Measurements from ENCODE around the gene TJP3.

DNA sequence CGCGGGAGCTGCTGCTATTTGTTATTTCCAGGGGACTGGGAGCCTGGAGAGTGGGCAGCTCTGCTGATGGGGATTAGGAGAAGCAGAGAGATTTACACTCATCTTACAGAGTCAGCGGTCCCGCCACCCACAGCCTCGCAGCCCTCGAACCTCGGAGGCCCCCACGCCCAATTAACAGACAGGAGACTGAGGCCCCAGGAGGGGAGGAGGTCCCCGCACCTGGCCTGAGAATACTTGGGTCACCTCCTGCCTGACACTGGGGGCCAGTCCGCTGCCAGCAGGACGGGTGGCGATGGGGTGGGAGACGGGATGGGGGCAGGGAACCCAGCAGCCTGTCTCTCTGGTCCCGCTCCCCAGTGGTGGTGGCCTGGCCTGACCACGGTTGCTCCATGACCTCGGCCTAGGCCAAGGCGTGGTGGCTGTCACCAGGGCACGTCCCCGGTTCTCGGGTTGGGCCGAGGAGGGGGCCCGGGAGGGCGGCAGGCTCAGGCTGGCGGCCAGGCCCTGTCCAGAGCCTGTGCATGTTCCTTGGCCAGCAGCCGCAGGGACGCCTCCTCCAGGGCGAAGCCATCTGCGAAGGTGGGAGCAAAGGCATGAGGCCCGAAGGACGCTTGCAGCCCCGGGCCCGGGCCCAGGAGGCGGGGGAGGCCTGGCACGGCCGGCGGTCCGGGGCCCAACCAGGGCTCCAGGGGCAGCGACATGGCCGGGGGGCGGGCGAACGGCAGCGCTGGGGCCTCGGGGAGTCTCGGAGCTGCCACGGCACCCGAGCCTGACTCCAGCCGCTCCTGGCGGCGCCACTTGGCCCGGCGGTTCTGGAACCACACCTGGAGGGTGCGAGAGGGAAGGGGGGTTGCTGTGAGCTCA, 62.2 kb downstream of the TJP3 start:
- TF ChIP-seq POLR2AphosphoS5 (IDR thresholded peaks at IDR 0.05; ENCODE audit: low read depth, low read length) (no peak), POLR2A (IDR thresholded peaks at IDR 0.05; ENCODE audit: low read depth, low read length) (no peak)

Measured in GM12892 (cell line).